Measurements from ENCODE around the gene BCS1L. TPM values are rescaled to one million over a fixed set of nuclear protein-coding genes. Genes with fewer than 3 reads are reported as not detected.
"Not testable (repeated sequence)": the region's sequence is repeated elsewhere in the genome, so short reads cannot be mapped to it uniquely, and the experiment has no call there.

The BCS1L gene
- total and polyA plus RNA-seq, 5 experiments from 2014 or later, result 15.4 to 57.2 (median 21.0) TPM

GRCh38 chr2:218664653-218665052, 5.2 kb downstream of the BCS1L start:
- H3K27me3 Mint-ChIP-seq, result no peaks in the 10 kb centered on the region
- no peak overlapping the region for H3K4me3 Mint-ChIP-seq
- peak overlapping the region in 2 of 10 donors; percentile 33 to 49 for H3K27ac Mint-ChIP-seq
- H3K4me1 Mint-ChIP-seq, result peaks cover 9 to 15% (median 12%) of the 10 kb centered on the region in 4 donors
- POLR2A ChIA-PET, result no interaction called here
- ATAC-seq, result no peak
- H3K36me3 Mint-ChIP-seq, result peaks cover 0 to 60% (median 5%) of the 10 kb centered on the region in 3 donors
- no peak for DNase-seq
- H3K9me3 Mint-ChIP-seq, result no peaks in the 10 kb centered on the region

GRCh38 chr2:218671097-218671653, 11.7 kb downstream of the BCS1L start:
- DNase-seq (no peak), ATAC-seq (peak in 1 of 2 donors; percentile 2)
- Mint-ChIP-seq H3K27ac (peak overlapping the region; percentile 93 to 99 (median 98)), H3K4me3 (peak overlapping the region; percentile 97 to 99 (median 98)), H3K4me1 (peaks cover 20 to 36% (median 24%) of the 10 kb centered on the region in 4 donors), H3K9me3 (no peaks in the 10 kb centered on the region), H3K36me3 (peaks cover 0 to 21% (median 2%) of the 10 kb centered on the region in 3 donors), H3K27me3 (no peaks in the 10 kb centered on the region)
- POLR2A ChIA-PET, result interaction anchor here (0.5 to 5.6 kb wide), 6 partner anchors 8 to 618 kb away, joined by 3 to 61 read pairs (median 5); partner anchors contain the start of genes BCS1L, TTLL4 and ZNF142

GRCh38 chr2:218671654-218672566, 12.4 kb downstream of the BCS1L start, which contains the start of the genes RNF25 and STK36:
RNF25 (minus strand) TSS chr2:218672002; CDS start chr2:218671970, 32 bp downstream.
STK36 (plus strand) TSS chr2:218672086; CDS start chr2:218672830, 744 bp downstream.
- H3K27me3 Mint-ChIP-seq, result no peaks in the 10 kb centered on the region
- ATAC-seq (peak; percentile 95 to 97), DNase-seq (peak; percentile 68 to 92 (median 80))
- POLR2A ChIA-PET, result interaction anchor here (0.5 to 5.6 kb wide), 7 partner anchors 9 to 617 kb away, joined by 3 to 61 read pairs (median 5); partner anchors contain the start of genes BCS1L, TTLL4 and ZNF142
- H3K9me3 Mint-ChIP-seq, result no peaks in the 10 kb centered on the region
- peaks cover 0 to 19% (median 2%) of the 10 kb centered on the region in 3 donors for H3K36me3 Mint-ChIP-seq
- H3K4me3 Mint-ChIP-seq, result peak within 1 kb of the TSS; percentile 97 to 99 (median 98)
- H3K27ac Mint-ChIP-seq, result peak within 1 kb of the TSS; percentile 93 to 99 (median 98)
- H3K4me1 Mint-ChIP-seq, result peaks cover 20 to 36% (median 24%) of the 10 kb centered on the region in 4 donors

- no peak for DNase-seq
- peaks cover 0 to 23% (median 6%) of the 10 kb centered on the region in 3 donors for H3K36me3 Mint-ChIP-seq
- no peak overlapping the region for H3K4me3 Mint-ChIP-seq
- ATAC-seq, result no peak
- no peaks in the 10 kb centered on the region for H3K27me3 Mint-ChIP-seq
- H3K9me3 Mint-ChIP-seq, result no peaks in the 10 kb centered on the region
- POLR2A ChIA-PET, result no interaction called here
- no peak overlapping the region for H3K27ac Mint-ChIP-seq
- H3K4me1 Mint-ChIP-seq, result peaks cover 0 to 2% (median 0%) of the 10 kb centered on the region in 4 donors
These were observed 19.6 kb downstream of the BCS1L start for GRCh38 chr2:218679119-218679518.

GRCh38 chr2:218680061-218680460, 20.6 kb downstream of the BCS1L start:
- no peak for DNase-seq
- Mint-ChIP-seq H3K36me3 (peaks cover 0 to 25% (median 6%) of the 10 kb centered on the region in 3 donors), H3K4me3 (no peak overlapping the region), H3K27me3 (no peaks in the 10 kb centered on the region), H3K9me3 (no peaks in the 10 kb centered on the region), H3K27ac (no peak overlapping the region), H3K4me1 (peaks cover 0 to 2% (median 0%) of the 10 kb centered on the region in 4 donors)
- no peak for ATAC-seq
- POLR2A ChIA-PET, result no interaction called here

GRCh38 chr2:218687400-218688060, 28.0 kb downstream of the BCS1L start:
- ATAC-seq (peak; percentile 79 to 89), DNase-seq (peak in 7 of 10 donors; percentile 8 to 43 (median 20))
- H3K27ac Mint-ChIP-seq, H3K4me3 Mint-ChIP-seq, H3K9me3 Mint-ChIP-seq, POLR2A ChIA-PET, H3K4me1 Mint-ChIP-seq, H3K27me3 Mint-ChIP-seq: not testable (repeated sequence)
- H3K36me3 Mint-ChIP-seq, result peaks cover 0 to 33% (median 12%) of the 10 kb centered on the region in 3 donors

GRCh38 chr2:218691234-218691633, 31.8 kb downstream of the BCS1L start:
- POLR2A ChIA-PET, result no interaction called here
- ATAC-seq (no peak), DNase-seq (no peak)
- H3K4me3 Mint-ChIP-seq, result no peak overlapping the region
- H3K4me1 Mint-ChIP-seq, result peaks cover 0 to 2% (median under 1%) of the 10 kb centered on the region in 4 donors
- H3K27ac Mint-ChIP-seq, result no peak overlapping the region
- H3K27me3 Mint-ChIP-seq, result no peaks in the 10 kb centered on the region
- H3K9me3 Mint-ChIP-seq, result no peaks in the 10 kb centered on the region
- peaks cover 0 to 43% (median 14%) of the 10 kb centered on the region in 3 donors for H3K36me3 Mint-ChIP-seq

- POLR2A ChIA-PET, result no interaction called here
These were observed 35.1 kb downstream of the BCS1L start for GRCh38 chr2:218694405-218695145.

GRCh38 chr2:218698885-218699284, 39.4 kb downstream of the BCS1L start:
- H3K36me3 Mint-ChIP-seq, result peaks cover 0 to 13% (median 6%) of the 10 kb centered on the region in 3 donors
- H3K4me1 Mint-ChIP-seq, result no peaks in the 10 kb centered on the region
- no peak for DNase-seq
- no peak for ATAC-seq
- H3K9me3 Mint-ChIP-seq, result no peaks in the 10 kb centered on the region
- no peak overlapping the region for H3K4me3 Mint-ChIP-seq
- no peaks in the 10 kb centered on the region for H3K27me3 Mint-ChIP-seq
- no peak overlapping the region for H3K27ac Mint-ChIP-seq
- POLR2A ChIA-PET, result no interaction called here

More at GRCh38 chr2:218694405-218695145, 35.1 kb downstream of the BCS1L start:
- no peaks in the 10 kb centered on the region for H3K9me3 Mint-ChIP-seq
- peaks cover 0 to 34% (median 14%) of the 10 kb centered on the region in 3 donors for H3K36me3 Mint-ChIP-seq
- DNase-seq (no peak), ATAC-seq (no peak)
- no peak overlapping the region for H3K4me3 Mint-ChIP-seq
- no peaks in the 10 kb centered on the region for H3K4me1 Mint-ChIP-seq
- peak overlapping the region in 1 of 10 donors; percentile 65 for H3K27ac Mint-ChIP-seq
- no peaks in the 10 kb centered on the region for H3K27me3 Mint-ChIP-seq

GRCh38 chr2:218701806-218702205, 42.3 kb downstream of the BCS1L start:
- Mint-ChIP-seq H3K27ac (no peak overlapping the region), H3K4me3 (no peak overlapping the region), H3K27me3 (peaks cover 0 to 3% (median 0%) of the 10 kb centered on the region in 5 donors), H3K9me3 (no peaks in the 10 kb centered on the region), H3K36me3 (peaks cover 0 to 6% (median 4%) of the 10 kb centered on the region in 3 donors), H3K4me1 (no peaks in the 10 kb centered on the region)
- DNase-seq, result no peak
- no peak for ATAC-seq
- POLR2A ChIA-PET, result no interaction called here

- no peaks in the 10 kb centered on the region for H3K9me3 Mint-ChIP-seq
- no peak overlapping the region for H3K4me3 Mint-ChIP-seq
- peak overlapping the region in 1 of 10 donors; percentile 1 for H3K27ac Mint-ChIP-seq
- peaks cover 0 to 7% (median 1%) of the 10 kb centered on the region in 5 donors for H3K27me3 Mint-ChIP-seq
- DNase-seq (no peak), ATAC-seq (no peak)
- peaks cover 0 to 6% (median 4%) of the 10 kb centered on the region in 3 donors for H3K36me3 Mint-ChIP-seq
- no peaks in the 10 kb centered on the region for H3K4me1 Mint-ChIP-seq
- POLR2A ChIA-PET, result no interaction called here
These were observed 43.9 kb downstream of the BCS1L start for GRCh38 chr2:218703341-218703740.

GRCh38 chr2:218708086-218708485, 48.6 kb downstream of the BCS1L start:
- Mint-ChIP-seq H3K4me3 (no peak overlapping the region), H3K36me3 (no peaks in the 10 kb centered on the region), H3K27ac (no peak overlapping the region), H3K27me3 (peaks cover 0 to 7% (median 1%) of the 10 kb centered on the region in 5 donors), H3K4me1 (peaks cover 3 to 14% (median 12%) of the 10 kb centered on the region in 4 donors), H3K9me3 (no peaks in the 10 kb centered on the region)
- DNase-seq (no peak), ATAC-seq (no peak)
- POLR2A ChIA-PET, result no interaction called here

Measured in naive thymus-derived CD8-positive, alpha-beta T cell (primary cell).